GM21619 (cell line): ENCODE measurements around the gene GPATCH3.
"Not testable (repeated sequence)": the region's sequence is repeated elsewhere in the genome, so short reads cannot be mapped to it uniquely, and the experiment has no call there.

Experiments used
- ATAC-seq: cut with Tn5 transposase; IDR thresholded peaks from one replicate; pipeline ENCODE4 v1.9.1; 2021; ENCODE audit not compliant: unreplicated experiment

Gene GPATCH3

GRCh38 chr1:26848941-26849774 lies 51.1 kb downstream of the GPATCH3 start:
- ATAC-seq: no peak

GRCh38 chr1:26848499-26848898 lies 51.8 kb downstream of the GPATCH3 start:
- ATAC-seq: no peak

DNA sequence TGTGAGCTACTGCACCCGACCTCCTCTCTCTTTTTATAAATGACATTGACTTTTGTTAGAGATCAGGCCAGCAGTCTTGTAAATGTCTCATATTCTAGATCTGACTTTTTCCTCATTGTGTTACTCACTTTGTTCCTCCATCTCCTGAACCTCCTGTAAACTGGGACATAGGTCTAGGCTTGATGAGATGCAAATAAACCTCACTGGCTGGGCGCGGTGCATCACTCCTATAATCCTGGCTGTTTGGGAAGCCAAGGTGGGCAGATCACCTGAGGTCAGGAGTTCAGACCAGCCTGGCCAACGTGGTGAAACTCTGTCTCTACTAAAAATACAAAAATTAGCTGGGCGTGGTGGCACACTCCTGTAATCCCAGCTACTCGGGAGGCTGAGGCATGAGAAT lies 52.4 kb downstream of the GPATCH3 start:
- ATAC-seq: not testable (repeated sequence)

DNA sequence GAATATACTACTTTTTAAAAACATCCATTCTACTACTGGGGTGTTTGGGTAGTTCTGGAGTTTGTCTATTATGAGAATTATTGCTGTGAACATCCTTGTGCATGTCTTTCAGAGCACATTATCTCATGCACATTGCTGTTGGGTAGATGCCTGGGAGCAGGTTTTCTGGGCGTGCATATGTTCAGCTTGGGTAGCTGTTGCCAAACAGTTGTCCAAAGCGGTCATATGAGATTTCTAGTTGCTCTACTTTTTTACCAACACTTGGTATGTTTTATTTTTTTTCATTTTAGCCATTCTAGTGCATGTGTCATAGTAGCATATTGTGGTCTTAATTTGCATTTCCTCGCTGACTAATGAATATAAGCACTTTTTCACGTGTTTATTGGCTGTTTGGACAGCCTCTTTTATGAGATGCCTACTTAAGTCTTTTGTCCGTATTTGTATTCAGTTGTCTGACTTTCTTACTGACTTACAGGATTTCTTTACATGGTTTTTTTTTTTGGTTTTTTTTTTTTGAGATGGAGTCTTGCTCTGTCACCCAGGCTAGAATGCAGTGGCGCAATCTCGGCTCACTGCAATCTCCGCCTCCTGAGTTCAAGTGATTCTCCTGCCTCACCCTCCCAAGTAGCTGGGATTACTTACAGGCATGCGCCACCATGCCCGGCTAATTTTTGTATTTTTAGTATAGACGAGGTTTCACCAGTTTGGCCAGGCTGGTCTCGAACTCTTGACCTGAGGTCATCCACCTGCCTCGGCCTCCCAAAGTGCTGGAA lies 55.7 kb downstream of the GPATCH3 start:
- ATAC-seq: no peak
